Calu3 (cell line): Measurements from ENCODE around the gene SMURF1. TPM values are rescaled to one million over a fixed set of nuclear protein-coding genes. Genes with fewer than 3 reads are reported as not detected.

Source experiments
- BruUV-seq: library from RNA; stranded (reverse); fragments of 400-500 nt; replicated peaks from 2 replicates; lab custom pipeline; 2021; lab: Mats Ljungman, UMichigan
- CTCF ChIA-PET: fragments of 300-600 bp; sonication (Branson Sonifier 250); formaldehyde crosslinking; loops from one replicate; lab custom pipeline; 2022; ENCODE audit warnings: antibody characterized with exemption; lab: Charles Lee
- DNase-seq: peaks from one replicate; pipeline ENCODE4 v3.0.0; 2022
- H3K27ac Mint-ChIP-seq: one replicate; pipeline ENCODE4 v1.8.0; 2022; ENCODE audit warnings: mixed read lengths; ENCODE audit not compliant: unreplicated experiment
- H3K27me3 Mint-ChIP-seq: one replicate; pipeline ENCODE4 v1.8.0; 2022; ENCODE audit warnings: mixed read lengths; ENCODE audit not compliant: unreplicated experiment
- H3K36me3 Mint-ChIP-seq: one replicate; pipeline ENCODE4 v1.8.0; 2022; ENCODE audit warnings: mild to moderate bottlenecking, moderate library complexity, mixed read lengths; ENCODE audit not compliant: insufficient read depth, unreplicated experiment
- H3K4me1 Mint-ChIP-seq: one replicate; pipeline ENCODE4 v1.8.0; 2022; ENCODE audit warnings: mild to moderate bottlenecking, low read depth, mixed read lengths; ENCODE audit not compliant: unreplicated experiment
- H3K4me3 Mint-ChIP-seq: one replicate; pipeline ENCODE4 v1.8.0; 2022; ENCODE audit warnings: mild to moderate bottlenecking, low read depth, moderate library complexity, mixed read lengths; ENCODE audit not compliant: unreplicated experiment
- H3K9me3 Mint-ChIP-seq: one replicate; pipeline ENCODE4 v1.8.0; 2022; ENCODE audit warnings: low read depth, mixed read lengths; ENCODE audit not compliant: unreplicated experiment
- intact Hi-C: fragments of 100-400 bp; cut with micrococcal nuclease; formaldehyde crosslinking; loops from one replicate; pipeline ENCODE4 v1.10.0; 2022; ENCODE audit not compliant: unreplicated experiment
- total RNA-seq: library from RNA; stranded (reverse); gene quantifications from 2 replicates; pipeline ENCODE4 v1.2.3, GENCODE V29; 2022
- TF ChIP-seq, protein P1 (sequence below): fragments of 200-600 bp; IDR thresholded peaks from one replicate; pipeline ENCODE4 v1.8.0; 2022; ENCODE audit warnings: antibody characterized with exemption; ENCODE audit not compliant: unreplicated experiment

Gene SMURF1
- total RNA-seq, 1 experiment from 2014 or later = 29.7 TPM

DNA sequence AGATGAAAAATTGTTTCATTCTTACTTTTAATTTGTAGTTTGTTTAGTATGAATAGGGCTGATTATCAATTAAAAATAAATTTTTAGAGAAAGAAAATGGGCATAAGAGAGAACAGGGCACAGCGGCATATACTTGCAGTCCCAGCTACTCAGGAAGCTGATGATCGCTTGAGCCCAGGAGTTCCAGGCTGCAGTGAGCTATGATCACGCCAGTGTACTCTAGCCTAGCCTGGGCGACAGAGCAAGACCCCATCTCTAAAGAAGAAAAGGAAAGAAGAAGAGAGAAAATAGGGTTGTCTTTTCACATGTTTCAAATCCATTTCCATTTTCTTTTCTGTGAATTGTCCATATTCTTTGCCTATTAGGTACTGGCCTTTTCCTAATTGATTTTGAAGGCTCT, 8.0 kb downstream of the SMURF1 start:
- H3K4me3 Mint-ChIP-seq = no peak overlapping the region
- H3K4me1 Mint-ChIP-seq = peaks cover 39% of the 10 kb centered on the region
- H3K27ac Mint-ChIP-seq = no peak overlapping the region
- peaks cover 17% of the 10 kb centered on the region for H3K36me3 Mint-ChIP-seq
- no peaks in the 10 kb centered on the region for H3K9me3 Mint-ChIP-seq
- intact Hi-C loops = no loop called here
- BruUV-seq = no TSS peak
- TF ChIP-seq, protein P1, sequence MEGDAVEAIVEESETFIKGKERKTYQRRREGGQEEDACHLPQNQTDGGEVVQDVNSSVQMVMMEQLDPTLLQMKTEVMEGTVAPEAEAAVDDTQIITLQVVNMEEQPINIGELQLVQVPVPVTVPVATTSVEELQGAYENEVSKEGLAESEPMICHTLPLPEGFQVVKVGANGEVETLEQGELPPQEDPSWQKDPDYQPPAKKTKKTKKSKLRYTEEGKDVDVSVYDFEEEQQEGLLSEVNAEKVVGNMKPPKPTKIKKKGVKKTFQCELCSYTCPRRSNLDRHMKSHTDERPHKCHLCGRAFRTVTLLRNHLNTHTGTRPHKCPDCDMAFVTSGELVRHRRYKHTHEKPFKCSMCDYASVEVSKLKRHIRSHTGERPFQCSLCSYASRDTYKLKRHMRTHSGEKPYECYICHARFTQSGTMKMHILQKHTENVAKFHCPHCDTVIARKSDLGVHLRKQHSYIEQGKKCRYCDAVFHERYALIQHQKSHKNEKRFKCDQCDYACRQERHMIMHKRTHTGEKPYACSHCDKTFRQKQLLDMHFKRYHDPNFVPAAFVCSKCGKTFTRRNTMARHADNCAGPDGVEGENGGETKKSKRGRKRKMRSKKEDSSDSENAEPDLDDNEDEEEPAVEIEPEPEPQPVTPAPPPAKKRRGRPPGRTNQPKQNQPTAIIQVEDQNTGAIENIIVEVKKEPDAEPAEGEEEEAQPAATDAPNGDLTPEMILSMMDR = no peak
- CTCF ChIA-PET = no interaction called here
- H3K27me3 Mint-ChIP-seq = no peaks in the 10 kb centered on the region
- no peak for DNase-seq

DNA sequence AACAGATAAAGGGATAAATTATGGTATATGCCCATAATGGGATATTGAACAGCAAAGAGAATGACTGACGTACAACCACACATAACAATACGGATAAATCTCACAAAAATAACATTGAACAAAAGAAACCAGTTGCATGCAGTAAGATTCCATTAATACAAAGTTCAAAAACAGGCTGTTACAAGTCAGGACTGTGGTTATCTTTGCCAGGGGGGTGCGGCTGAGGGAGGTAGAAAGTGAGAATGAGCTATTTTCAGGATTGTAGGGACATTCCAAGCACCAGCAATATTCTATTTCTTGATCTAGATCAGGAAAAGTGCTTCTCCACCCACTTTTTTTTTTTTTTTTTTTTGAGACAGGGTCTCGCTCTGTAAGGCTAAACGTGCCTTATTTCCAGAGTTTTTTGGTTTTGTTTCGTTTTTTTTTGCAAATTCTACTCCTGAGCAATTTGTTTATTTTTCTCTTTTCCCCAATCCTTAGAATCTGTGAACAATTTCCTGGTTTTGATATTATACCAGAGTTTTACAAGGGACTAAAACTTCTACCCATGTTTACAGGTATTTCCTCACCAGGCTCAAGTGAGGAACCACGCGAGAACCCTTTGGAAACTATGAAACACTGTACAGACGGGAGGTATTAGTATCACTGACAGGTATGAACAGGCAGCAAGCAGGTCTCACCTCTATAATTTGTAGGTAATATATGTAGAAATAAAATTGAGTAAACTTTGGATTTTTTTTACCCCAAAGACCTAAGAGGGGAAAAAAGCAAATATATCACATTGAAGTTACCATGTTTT, 9.9 kb downstream of the SMURF1 start:
- CTCF ChIA-PET = interaction anchor here (0.7 kb wide), 1 partner anchor 7 kb away, joined by 3 read pairs; no protein-coding TSS in a partner anchor
- intact Hi-C loops = loop anchor here (5.0 kb wide), 1 partner anchor 37 kb away; no protein-coding TSS in a partner anchor
- H3K27me3 Mint-ChIP-seq = no peaks in the 10 kb centered on the region
- no peaks in the 10 kb centered on the region for H3K9me3 Mint-ChIP-seq
- peak overlapping the region; percentile 44 for H3K27ac Mint-ChIP-seq
- H3K4me1 Mint-ChIP-seq = peaks cover 44% of the 10 kb centered on the region
- no peak for DNase-seq
- TF ChIP-seq, protein P1 = no peak
- H3K4me3 Mint-ChIP-seq = peak overlapping the region; percentile 29
- H3K36me3 Mint-ChIP-seq = peaks cover 10% of the 10 kb centered on the region
- no TSS peak for BruUV-seq

DNA sequence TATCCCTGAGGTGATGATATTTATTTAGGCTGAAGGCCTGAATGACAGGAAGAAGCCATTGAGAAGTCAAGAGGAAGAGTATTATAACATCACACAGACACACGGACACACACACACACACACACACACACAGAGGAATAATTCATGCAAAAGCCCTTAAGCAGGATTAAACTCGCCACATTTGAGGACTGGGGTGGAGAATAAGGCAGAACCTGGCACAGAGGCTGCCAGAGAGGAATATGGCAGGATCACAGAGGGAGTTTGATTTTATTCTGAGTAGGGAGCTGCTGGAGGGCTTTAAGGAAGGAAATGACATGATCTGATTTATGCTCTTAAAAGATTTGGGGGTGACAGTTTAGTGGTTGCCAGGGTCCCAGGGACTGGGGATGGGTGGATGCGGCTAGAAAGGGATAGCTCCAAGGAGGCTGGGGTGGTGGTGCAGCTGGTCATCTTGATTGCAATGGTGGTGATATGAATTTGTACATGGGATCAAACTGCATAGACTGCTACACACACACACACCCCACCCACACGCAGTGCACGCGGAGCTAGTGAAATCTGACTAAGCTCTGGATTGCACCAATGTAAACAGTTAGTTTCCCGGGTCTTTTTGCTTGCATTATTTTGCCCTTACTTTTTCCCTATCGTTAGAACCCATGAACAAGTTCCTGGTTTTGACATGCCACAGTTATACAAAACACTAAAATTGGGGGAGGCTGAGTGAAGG, 11.2 kb downstream of the SMURF1 start:
- Mint-ChIP-seq H3K9me3 (no peaks in the 10 kb centered on the region), H3K4me1 (peaks cover 46% of the 10 kb centered on the region), H3K4me3 (peak overlapping the region; percentile 29), H3K36me3 (peaks cover 10% of the 10 kb centered on the region), H3K27me3 (no peaks in the 10 kb centered on the region), H3K27ac (peak overlapping the region; percentile 2)
- no peak for DNase-seq
- CTCF ChIA-PET = interaction anchor here (0.7 to 0.8 kb wide), 2 partner anchors 21 to 34 kb away, joined by 3 read pairs; no protein-coding TSS in a partner anchor
- TF ChIP-seq, protein P1 = no peak
- intact Hi-C loops = loop anchor here (5.0 kb wide), 1 partner anchor 35 kb away; no protein-coding TSS in a partner anchor
- no TSS peak for BruUV-seq

DNA sequence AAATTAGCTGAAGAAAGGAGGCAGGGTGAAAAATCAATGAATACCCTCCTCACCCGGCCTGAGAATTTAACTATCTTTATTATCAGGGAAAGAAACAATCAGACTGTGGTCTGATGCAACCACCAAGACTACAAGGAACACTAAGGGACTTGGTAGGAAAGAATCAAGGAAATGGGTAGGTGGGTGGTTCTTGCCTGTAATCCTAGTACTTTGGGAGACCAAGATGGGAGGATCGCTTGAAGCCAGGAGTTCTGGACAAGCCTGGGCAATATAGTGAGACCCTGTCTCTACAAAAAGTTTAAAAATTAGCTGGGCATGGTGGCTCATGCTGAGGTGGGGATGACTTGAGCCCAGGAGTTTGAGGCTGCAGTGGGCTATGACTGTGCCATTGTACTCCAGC, 12.6 kb downstream of the SMURF1 start:
- no peaks in the 10 kb centered on the region for H3K9me3 Mint-ChIP-seq
- BruUV-seq = no TSS peak
- intact Hi-C loops = loop anchor here (5.0 kb wide), 1 partner anchor 34 kb away; no protein-coding TSS in a partner anchor
- no peaks in the 10 kb centered on the region for H3K27me3 Mint-ChIP-seq
- H3K4me1 Mint-ChIP-seq = peaks cover 56% of the 10 kb centered on the region
- peaks cover 18% of the 10 kb centered on the region for H3K36me3 Mint-ChIP-seq
- H3K4me3 Mint-ChIP-seq = no peak overlapping the region
- no peak overlapping the region for H3K27ac Mint-ChIP-seq
- no peak for DNase-seq
- TF ChIP-seq, protein P1 = no peak
- CTCF ChIA-PET = no interaction called here
